CD14-positive monocyte (primary cell): ENCODE measurements around the gene ZNF710. TPM values are rescaled to one million over a fixed set of nuclear protein-coding genes. Genes with fewer than 3 reads are reported as not detected.

ENCODE experiments used
- DNase-seq, 3 donors: peaks; one replicate each; pipeline ENCODE4 v3.0.0-alpha.2; 2011 to 2022
- H2AFZ ChIP-seq: 2 replicates; pipeline ENCODE4 v1.6.0; 2012; ENCODE audit warnings: mild to moderate bottlenecking, low read depth, low read length, inconsistent platforms; ENCODE audit not compliant: insufficient read depth, poor library complexity, severe bottlenecking
- H3K27ac ChIP-seq, 2 donors: 1 replicate in 1 of 2; 2 replicates in 1 of 2; pipeline ENCODE4 v1.5.1; 2012 to 2013; ENCODE audit warnings: low read length in 2 of 2, control low read depth in 1 of 2, inconsistent platforms in 1 of 2, low read depth in 1 of 2, mild to moderate bottlenecking in 1 of 2
- H3K27me3 ChIP-seq, 2 donors: one replicate each; pipeline versions ENCODE4 v1.6.0 to v1.6.1; 2011 to 2013; ENCODE audit warnings: low read length in 2 of 2; ENCODE audit not compliant: control insufficient read depth in 2 of 2, insufficient read depth in 2 of 2
- H3K36me3 ChIP-seq, 2 donors: replicated peaks in 1 of 2; 1 replicate in 1 of 2; 2 replicates in 1 of 2; pipeline versions ENCODE4 v1.5.1 to v1.6.1; 2012 to 2013; ENCODE audit warnings: low read length in 2 of 2, control low read depth in 1 of 2, inconsistent platforms in 1 of 2, mild to moderate bottlenecking in 1 of 2; ENCODE audit not compliant: insufficient read depth in 2 of 2, control insufficient read depth in 1 of 2
- H3K4me1 ChIP-seq, 2 donors: 1 replicate in 1 of 2; 2 replicates in 1 of 2; pipeline versions ENCODE4 v1.5.1 to v1.6.1; 2012 to 2013; ENCODE audit warnings: low read length in 2 of 2, control low read depth in 1 of 2, inconsistent platforms in 1 of 2, mild to moderate bottlenecking in 1 of 2, moderate library complexity in 1 of 2; ENCODE audit not compliant: insufficient read depth in 2 of 2, control insufficient read depth in 1 of 2
- H3K4me2 ChIP-seq: replicated peaks from 2 replicates; pipeline ENCODE3; 2012; ENCODE audit warnings: low read length, moderate library complexity, mild to moderate bottlenecking; ENCODE audit not compliant: poor library complexity, severe bottlenecking; ENCODE audit errors: extremely low read depth
- H3K4me3 ChIP-seq, 3 experiments: fragments of 200-600 bp in 1 of 3; sonication (generic) in 1 of 3; replicated peaks in 1 of 3; 1 replicate in 2 of 3; 2 replicates in 1 of 3; pipeline ENCODE4 v1.5.1; 2011 to 2013; ENCODE audit warnings: low read length in 3 of 3, mild to moderate bottlenecking in 3 of 3, control low read depth in 2 of 3, low read depth in 2 of 3, inconsistent platforms in 1 of 3, moderate library complexity in 1 of 3
- H3K79me2 ChIP-seq: 2 replicates; pipeline ENCODE4 v1.6.0; 2012; ENCODE audit warnings: mild to moderate bottlenecking, control low read depth, inconsistent platforms, low read length, moderate library complexity; ENCODE audit not compliant: insufficient read depth
- H3K9ac ChIP-seq: 2 replicates; pipeline ENCODE4 v1.6.0; 2017; ENCODE audit warnings: low read length, mild to moderate bottlenecking; ENCODE audit not compliant: insufficient read depth, poor library complexity, severe bottlenecking
- H3K9me3 ChIP-seq, 2 donors: replicated peaks in 1 of 2; 1 replicate in 1 of 2; 2 replicates in 1 of 2; pipeline versions ENCODE4 v1.5.1 to v1.6.1; 2012 to 2013; ENCODE audit warnings: low read length in 2 of 2, control low read depth in 1 of 2; ENCODE audit not compliant: control insufficient read depth in 1 of 2, insufficient read depth in 1 of 2
- H4K20me1 ChIP-seq: 2 replicates; pipeline ENCODE4 v1.6.0; 2012; ENCODE audit warnings: mild to moderate bottlenecking, low read length, control low read depth, moderate library complexity; ENCODE audit not compliant: insufficient read depth
- H3K27ac Mint-ChIP-seq, 7 donors: one replicate each; pipeline ENCODE4 v1.8.0; 2020; ENCODE audit warnings: mild to moderate bottlenecking in 7 of 7, mixed read lengths in 7 of 7, moderate library complexity in 6 of 7, inconsistent platforms in 2 of 7
- H3K27me3 Mint-ChIP-seq, 3 donors: one replicate each; pipeline ENCODE4 v1.8.0; 2021 to 2022; ENCODE audit warnings: low read depth in 3 of 3, mild to moderate bottlenecking in 3 of 3, mixed read lengths in 3 of 3, moderate library complexity in 3 of 3, inconsistent platforms in 1 of 3
- H3K36me3 Mint-ChIP-seq, 2 donors: one replicate each; pipeline ENCODE4 v1.8.0; 2020; ENCODE audit warnings: mixed read lengths in 2 of 2, inconsistent platforms in 1 of 2, mild to moderate bottlenecking in 1 of 2
- H3K4me1 Mint-ChIP-seq: one replicate; pipeline ENCODE4 v1.8.0; 2020; ENCODE audit warnings: mild to moderate bottlenecking, mixed read lengths
- H3K4me3 Mint-ChIP-seq, 2 donors: one replicate each; pipeline ENCODE4 v1.8.0; 2020; ENCODE audit warnings: mild to moderate bottlenecking in 2 of 2, mixed read lengths in 2 of 2, moderate library complexity in 1 of 2
- H3K9me3 Mint-ChIP-seq, 7 donors: one replicate each; pipeline ENCODE4 v1.8.0; 2020 to 2022; ENCODE audit warnings: mixed read lengths in 7 of 7, mild to moderate bottlenecking in 6 of 7, moderate library complexity in 6 of 7, inconsistent platforms in 2 of 7
- WGBS: methylation state at CpG from one replicate; pipeline ENCODE4 v1.1.5; 2013; ENCODE audit warnings: missing lambda C conversion rate; ENCODE audit not compliant: insufficient coverage; 5-methylcytosine and 5-hydroxymethylcytosine counted together
- intact Hi-C, 2 donors: fragments of 100-400 bp; cut with micrococcal nuclease; formaldehyde crosslinking; loops; one replicate each; pipeline versions ENCODE4 v1.15.0 to v1.15.1; 2023
- polyA plus RNA-seq, 3 donors: library from polyadenylated mRNA; depleted of rRNA in 1 of 3; unstranded in 2 of 3; stranded (reverse) in 1 of 3; fragments of 300-500 nt in 2 of 3; fragments of >200 nt in 1 of 3; fragmentation: Illumina TruSeq in 2 of 3; gene quantifications; 1 replicate in 2 of 3; 2 replicates in 1 of 3; pipeline ENCODE4 v1.2.3, GENCODE V29; 2012 to 2021
- TF ChIP-seq, protein P1 (sequence below): fragments of 200-600 bp; IDR thresholded peaks from one replicate; pipeline ENCODE4 v1.8.0; 2022; ENCODE audit warnings: antibody characterized with exemption, mild to moderate bottlenecking

ZNF710 gene
- polyA plus RNA-seq, 3 donors: 3.4 to 45.6 (median 4.8) TPM

- Histone ChIP-seq H3K27ac (peak overlapping the region; percentile 91 to 97), H3K4me1 (peaks cover 97 to 100% of the 10 kb centered on the region in 2 donors), H3K79me2 (peaks cover 80% of the 10 kb centered on the region), H3K36me3 (peaks cover 0 to 2% of the 10 kb centered on the region in 2 donors), H3K27me3 (no peaks in the 10 kb centered on the region), H3K9me3 (no peaks in the 10 kb centered on the region), H3K4me3 (peak overlapping the region in 1 of 3 experiments; percentile 36), H3K9ac (peak overlapping the region; percentile 77), H3K4me2 (peak overlapping the region; percentile 72), H2AFZ (no peak overlapping the region), H4K20me1 (no peaks in the 10 kb centered on the region)
- TF ChIP-seq, protein P1, sequence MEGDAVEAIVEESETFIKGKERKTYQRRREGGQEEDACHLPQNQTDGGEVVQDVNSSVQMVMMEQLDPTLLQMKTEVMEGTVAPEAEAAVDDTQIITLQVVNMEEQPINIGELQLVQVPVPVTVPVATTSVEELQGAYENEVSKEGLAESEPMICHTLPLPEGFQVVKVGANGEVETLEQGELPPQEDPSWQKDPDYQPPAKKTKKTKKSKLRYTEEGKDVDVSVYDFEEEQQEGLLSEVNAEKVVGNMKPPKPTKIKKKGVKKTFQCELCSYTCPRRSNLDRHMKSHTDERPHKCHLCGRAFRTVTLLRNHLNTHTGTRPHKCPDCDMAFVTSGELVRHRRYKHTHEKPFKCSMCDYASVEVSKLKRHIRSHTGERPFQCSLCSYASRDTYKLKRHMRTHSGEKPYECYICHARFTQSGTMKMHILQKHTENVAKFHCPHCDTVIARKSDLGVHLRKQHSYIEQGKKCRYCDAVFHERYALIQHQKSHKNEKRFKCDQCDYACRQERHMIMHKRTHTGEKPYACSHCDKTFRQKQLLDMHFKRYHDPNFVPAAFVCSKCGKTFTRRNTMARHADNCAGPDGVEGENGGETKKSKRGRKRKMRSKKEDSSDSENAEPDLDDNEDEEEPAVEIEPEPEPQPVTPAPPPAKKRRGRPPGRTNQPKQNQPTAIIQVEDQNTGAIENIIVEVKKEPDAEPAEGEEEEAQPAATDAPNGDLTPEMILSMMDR: no peak
- Mint-ChIP-seq H3K4me3 (no peak overlapping the region), H3K27me3 (peaks cover 0 to 2% (median 2%) of the 10 kb centered on the region in 3 donors), H3K9me3 (no peaks in the 10 kb centered on the region), H3K36me3 (peaks cover 13 to 28% of the 10 kb centered on the region in 2 donors), H3K27ac (peak overlapping the region; percentile 93 to 99 (median 98)), H3K4me1 (peaks cover 88% of the 10 kb centered on the region)
- 83% methylated on average over 6 of the region's 6 CpGs for WGBS
- DNase-seq: no peak
- intact Hi-C loops: loop anchor here in 1 of 2 donors (5.0 to 10.0 kb wide), 2 partner anchors 36 to 59 kb away; no protein-coding TSS in a partner anchor
Measured at GRCh38 chr15:90033448-90033847, 32.3 kb downstream of the ZNF710 start.

GRCh38 chr15:90035095-90035839, 34.1 kb downstream of the ZNF710 start:
- Histone ChIP-seq H3K4me3 (peak overlapping the region in 2 of 3 experiments; percentile 3 to 63), H3K36me3 (no peaks in the 10 kb centered on the region), H3K4me1 (peaks cover 98 to 100% of the 10 kb centered on the region in 2 donors), H4K20me1 (no peaks in the 10 kb centered on the region), H3K27me3 (no peaks in the 10 kb centered on the region), H3K9ac (peak overlapping the region; percentile 77), H3K9me3 (no peaks in the 10 kb centered on the region), H3K79me2 (peaks cover 80% of the 10 kb centered on the region), H3K4me2 (peak overlapping the region; percentile 72), H3K27ac (peak overlapping the region; percentile 91 to 97), H2AFZ (no peak overlapping the region)
- intact Hi-C loops: loop anchor here (2.0 to 10.0 kb wide), 4 partner anchors 24 to 60 kb away; partner anchors contain the start of gene ZNF710 (in 1 of the 2)
- TF ChIP-seq, protein P1: no peak
- H3K4me3 Mint-ChIP-seq: peak overlapping the region; percentile 66 to 79
- 22% methylated on average over 14 of the region's 19 CpGs for WGBS
- H3K4me1 Mint-ChIP-seq: peaks cover 97% of the 10 kb centered on the region
- peaks cover 18 to 31% of the 10 kb centered on the region in 2 donors for H3K36me3 Mint-ChIP-seq
- H3K9me3 Mint-ChIP-seq: no peaks in the 10 kb centered on the region
- H3K27me3 Mint-ChIP-seq: peaks cover 0 to 2% (median 2%) of the 10 kb centered on the region in 3 donors
- peak; percentile 88 to 94 (median 88) for DNase-seq
- peak overlapping the region; percentile 93 to 99 (median 98) for H3K27ac Mint-ChIP-seq
